HepG2 (cell line): Measurements from ENCODE around the gene KRTAP5-10. TPM values are rescaled to one million over a fixed set of nuclear protein-coding genes. Genes with fewer than 3 reads are reported as not detected.
"Not testable (repeated sequence)": the region's sequence is repeated elsewhere in the genome, so short reads cannot be mapped to it uniquely, and the experiment has no call there.

Experiments
- ATAC-seq: fragments of 200-7000 bp; cut with Tn5 transposase; 3 replicates; pipeline ENCODE4 v1.9.1; 2020; ENCODE audit warnings: mild to moderate bottlenecking, moderate library complexity
- BruUV-seq: library from RNA; stranded (reverse); fragments of 400-500 nt; replicated peaks from 2 replicates; lab custom pipeline; 2021; lab: Mats Ljungman, UMichigan
- CTCF ChIA-PET: fragments of 300-600 bp; formaldehyde crosslinking; extraction: SDS; loops from one replicate; lab custom pipeline; 2021; ENCODE audit warnings: low total read pairs, inconsistent platforms, low intra/inter-chr PET ratio; lab: Yijun Ruan, JAX
- POLR2A ChIA-PET: fragments of 350-600 bp; sonication (Branson Sonifier 250); formaldehyde crosslinking; loops from one replicate; lab custom pipeline; 2020; ENCODE audit warnings: antibody characterized with exemption, inconsistent platforms; lab: Yijun Ruan, JAX
- DNase-seq: peaks from one replicate; pipeline ENCODE4 v3.0.0-alpha.2; 2015; ENCODE audit warnings: low spot score
- FAIRE-seq: peaks from 3 replicates; lab custom pipeline; 2011; peaks lifted over from hg19 to GRCh38; lab: Jason Lieb, UNC
- H2AFZ ChIP-seq: one replicate; pipeline ENCODE4 v1.6.1; 2011; ENCODE audit warnings: low read length, inconsistent platforms
- H3K27ac ChIP-seq: fragments of 300-600 bp; 3 replicates; pipeline ENCODE4 v1.8.0; 2011; ENCODE audit warnings: mixed run types, mild to moderate bottlenecking, mixed read lengths, low read length, inconsistent platforms; ENCODE audit not compliant: insufficient read depth; ENCODE audit errors: extremely low read length
- H3K27me3 ChIP-seq, 2 experiments: fragments of 200-600 bp in 1 of 2; 2 replicates in 1 of 2; 3 replicates in 1 of 2; pipeline versions ENCODE4 v1.6.0 to v1.8.0; 2011; ENCODE audit warnings: low read length in 2 of 2, mild to moderate bottlenecking in 2 of 2, moderate library complexity in 2 of 2, inconsistent platforms in 1 of 2; ENCODE audit not compliant: insufficient read depth in 2 of 2, control insufficient read depth in 1 of 2
- H3K36me3 ChIP-seq, 2 experiments: fragments of 200-600 bp in 1 of 2; replicated peaks in 1 of 2; 2 replicates in 1 of 2; 3 replicates in 1 of 2; pipeline versions ENCODE4 v1.5.1 to v1.8.0; 2011; ENCODE audit warnings: low read length in 2 of 2, inconsistent platforms in 1 of 2; ENCODE audit not compliant: insufficient read depth in 2 of 2, control insufficient read depth in 1 of 2
- H3K4me1 ChIP-seq: 2 replicates; pipeline ENCODE4 v1.5.1; 2012; ENCODE audit warnings: low read length, inconsistent platforms; ENCODE audit not compliant: insufficient read depth
- H3K4me2 ChIP-seq: 2 replicates; pipeline ENCODE4 v1.6.0; 2011; ENCODE audit warnings: low read depth, low read length, inconsistent platforms
- H3K4me3 ChIP-seq, 3 experiments: fragments of 200-600 bp in 1 of 3; sonication (generic), shearing (Covaris generic) in 1 of 3; replicated peaks in 1 of 3; 2 replicates each; pipeline ENCODE4 v1.5.1; 2011 to 2016; ENCODE audit warnings: low read length in 3 of 3, inconsistent platforms in 2 of 3, low read depth in 2 of 3, mild to moderate bottlenecking in 2 of 3, control low read depth in 1 of 3, mixed read lengths in 1 of 3; ENCODE audit not compliant: insufficient read depth in 1 of 3
- H3K79me2 ChIP-seq: one replicate; pipeline ENCODE4 v1.6.1; 2011; ENCODE audit warnings: low read length, inconsistent platforms; ENCODE audit not compliant: insufficient read depth
- H3K9ac ChIP-seq: 2 replicates; pipeline ENCODE4 v1.6.0; 2011; ENCODE audit warnings: mild to moderate bottlenecking, low read depth, low read length, inconsistent platforms; ENCODE audit not compliant: insufficient read depth
- H3K9me3 ChIP-seq: 2 replicates; pipeline ENCODE4 v1.5.1; 2012; ENCODE audit warnings: mild to moderate bottlenecking, low read length
- H4K20me1 ChIP-seq: 2 replicates; pipeline ENCODE4 v1.6.0; 2011; ENCODE audit warnings: inconsistent platforms, mild to moderate bottlenecking, low read length, moderate library complexity; ENCODE audit not compliant: insufficient read depth
- HDAC2 ChIP-seq: sonication (generic); formaldehyde crosslinking; IDR thresholded peaks from 2 replicates; pipeline ENCODE4 v1.4.0; 2020; ENCODE audit warnings: missing genetic modification reagents
- ZNF430 ChIP-seq: sonication (generic); formaldehyde crosslinking; IDR thresholded peaks from 2 replicates; pipeline ENCODE4 v1.9.0; 2021; ENCODE audit warnings: mild to moderate bottlenecking, missing genetic modification reagents
- ZNF501 ChIP-seq: sonication (generic); formaldehyde crosslinking; IDR thresholded peaks from 2 replicates; pipeline ENCODE4 v1.5.1; 2020; ENCODE audit warnings: mild to moderate bottlenecking, moderate library complexity, missing genetic modification reagents
- ZNF777 ChIP-seq: sonication (generic); formaldehyde crosslinking; IDR thresholded peaks from 2 replicates; pipeline ENCODE4 v1.4.0; 2020; ENCODE audit warnings: missing genetic modification reagents
- WGBS: methylation state at CpG from one replicate; pipeline ENCODE4 v1.1.6; 2017; ENCODE audit warnings: low lambda C conversion rate; 5-methylcytosine and 5-hydroxymethylcytosine counted together
- in situ Hi-C: cut with HindIII; loops from 2 replicates; pipeline ENCODE4 v1.10.0; 2017; ENCODE audit warnings: low pct_unique_long_range_greater_than_20kb; ENCODE audit not compliant: extremely low pct_ligation_motif_present
- intact Hi-C: fragments of 100-400 bp; cut with micrococcal nuclease; formaldehyde crosslinking; loops from one replicate; pipeline ENCODE4 v1.10.0; 2022; ENCODE audit not compliant: unreplicated experiment
- polyA plus RNA-seq, 8 experiments: library from polyadenylated mRNA; depleted of rRNA in 3 of 8; stranded (reverse) in 7 of 8; unstranded in 1 of 8; fragments of >200 nt; fragmentation: Illumina TruSeq in 4 of 8; extraction: Trizol in 4 of 8; gene quantifications; 2 replicates each; pipeline versions ENCODE4 v1.2.1 to v1.2.3, GENCODE V29; 2011 to 2016; ENCODE audit warnings: low read depth in 4 of 8, missing spikeins in 1 of 8, mixed read lengths in 1 of 8; ENCODE audit not compliant: insufficient read depth in 1 of 8
- total RNA-seq, 5 experiments: library from RNA; depleted of rRNA; stranded (reverse); fragments of >200 nt; fragmentation: Illumina TruSeq; extraction: Trizol; gene quantifications; 2 replicates each; pipeline ENCODE4 v1.2.3, GENCODE V29; 2016; ENCODE audit warnings: low read depth in 1 of 5

Gene KRTAP5-10
- total and polyA plus RNA-seq, 2 of the 13 experiments (the other 11 are each of a cell fraction or from before 2014, with no cell fraction given): not detected

- H2AFZ ChIP-seq, H3K27ac ChIP-seq, DNase-seq, H3K79me2 ChIP-seq: not testable (repeated sequence)
- peak; percentile 83 for TF ChIP-seq ZNF430 (CRISPR knock-in tag)
- TF ChIP-seq, all 625 proteins: peak for 1; not testable (repeated sequence) for 624
- H3K9me3 ChIP-seq, intact Hi-C loops, H3K4me3 ChIP-seq, ATAC-seq, H3K36me3 ChIP-seq, H3K4me2 ChIP-seq, H4K20me1 ChIP-seq, H3K9ac ChIP-seq, FAIRE-seq, CTCF ChIA-PET, BruUV-seq, POLR2A ChIA-PET, in situ Hi-C loops, H3K27me3 ChIP-seq: not testable (repeated sequence)
- H3K4me1 ChIP-seq: peaks cover 95% of the 10 kb centered on the region
- 80% methylated on average over 9 of the region's 9 CpGs for WGBS
These were observed 24.6 kb upstream of the KRTAP5-10 start for GRCh38 chr11:71540521-71541304.

- H3K27ac ChIP-seq: no peak overlapping the region
- H2AFZ ChIP-seq: no peak overlapping the region
- H4K20me1 ChIP-seq: no peaks in the 10 kb centered on the region
- intact Hi-C loops: no loop called here
- in situ Hi-C loops: no loop called here
- DNase-seq (no peak), FAIRE-seq (no peak)
- no peaks in the 10 kb centered on the region for H3K9me3 ChIP-seq
- CTCF ChIA-PET: no interaction called here
- no peak overlapping the region for H3K4me3 ChIP-seq
- H3K27me3 ChIP-seq: no peaks in the 10 kb centered on the region
- TF ChIP-seq ZNF501 (CRISPR knock-in tag): 0 out of 2 replicates have a peak, but pooled peaks have one; percentile 19
- no peak for TF ChIP-seq HDAC2 (CRISPR knock-in tag)
- no peak for TF ChIP-seq ZNF777 (CRISPR knock-in tag)
- TF ChIP-seq, all 625 proteins: peak for 1
- POLR2A ChIA-PET: interaction anchor here (1.9 kb wide), 1 partner anchor 8 kb away, joined by 7 read pairs; no protein-coding TSS in a partner anchor
- Histone ChIP-seq H3K4me1 (peaks cover 95% of the 10 kb centered on the region), H3K36me3 (no peaks in the 10 kb centered on the region), H3K4me2 (no peak overlapping the region), H3K9ac (no peak overlapping the region), H3K79me2 (no peaks in the 10 kb centered on the region)
- no peak for ATAC-seq
- WGBS: 83% methylated on average over 7 of the region's 7 CpGs
- no TSS peak for BruUV-seq
These were observed 23.0 kb upstream of the KRTAP5-10 start for GRCh38 chr11:71542382-71542781.
